Stimulated activated CD4-positive, alpha-beta T cell treated with anti-CD3 and anti-CD28 coated beads, Interleukin-4, amount 100 ng/mL, for 1 hour (primary cell): ENCODE data around the gene SLC1A3.
A peak's percentile ranks its signal among the peaks of the same experiment; 100 is the strongest.

Experiments
- DNase-seq: peaks from one replicate; pipeline ENCODE4 v3.0.0-alpha.2; 2020

SLC1A3 gene

DNA sequence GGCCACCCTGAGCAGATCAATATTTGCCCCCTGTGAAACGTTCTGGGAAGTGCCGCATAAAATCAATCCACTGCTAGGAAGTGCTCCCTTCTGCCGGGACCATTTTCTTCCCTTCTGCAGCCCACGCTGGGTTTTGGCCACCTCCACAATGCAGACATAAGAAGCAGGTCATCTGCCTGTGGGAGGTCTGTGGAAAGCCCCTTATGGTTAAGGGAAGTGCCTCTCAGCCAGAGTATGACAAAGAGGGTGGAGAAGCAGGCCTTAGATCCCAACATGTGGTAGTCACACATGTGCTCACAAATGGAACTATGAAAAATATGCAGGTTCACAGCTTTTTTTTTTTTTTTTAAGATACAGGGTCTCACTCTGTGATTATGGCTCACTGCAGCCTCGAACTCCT lies 82.8 kb downstream of the SLC1A3 start:
- no peak for DNase-seq

DNA sequence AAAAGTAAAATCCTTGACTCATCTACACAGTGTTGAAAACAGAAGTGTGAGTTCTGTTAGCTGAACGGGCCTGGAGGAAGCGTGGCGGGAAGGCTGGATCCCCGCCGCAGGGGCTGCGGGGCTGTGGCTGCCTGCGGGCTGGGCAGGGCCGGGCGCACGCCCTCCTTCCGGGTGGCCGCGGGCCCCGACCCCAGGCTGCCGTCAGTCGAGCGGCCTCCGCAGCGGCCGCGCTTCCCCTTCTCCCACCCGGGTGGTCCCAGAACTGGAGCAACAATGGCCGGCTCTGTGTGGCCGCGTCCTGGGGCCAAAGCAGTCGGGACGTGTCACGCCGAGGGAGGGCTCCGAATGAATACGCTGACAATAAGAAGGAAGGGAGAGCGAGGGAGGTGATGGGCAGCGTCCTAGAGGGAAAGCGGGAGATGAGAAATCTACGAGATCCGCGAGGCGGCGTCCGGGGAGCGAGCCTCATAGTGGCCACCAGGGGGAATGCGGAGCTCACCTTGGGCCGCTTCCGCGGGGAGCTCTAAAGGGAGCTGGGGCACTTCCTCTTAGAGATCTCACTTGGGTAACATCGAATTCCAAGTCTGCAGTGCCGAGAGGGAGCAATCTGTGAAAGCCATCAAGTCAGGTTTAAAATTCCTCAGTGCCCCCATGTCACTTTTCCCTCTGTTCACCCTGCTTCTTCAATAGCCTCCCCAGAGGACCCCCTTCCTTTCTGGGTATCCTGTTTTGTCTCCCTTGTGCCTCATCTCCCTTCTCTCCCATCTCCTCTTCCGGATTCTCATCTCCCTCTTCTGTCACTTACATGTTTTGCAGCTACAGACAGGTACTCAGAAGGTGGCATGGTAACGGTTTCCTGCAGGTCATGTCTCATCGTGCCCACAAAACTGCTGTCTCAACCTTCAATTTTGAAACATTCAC lies 83.9 kb downstream of the SLC1A3 start:
- DNase-seq, result peak; percentile 72

DNA sequence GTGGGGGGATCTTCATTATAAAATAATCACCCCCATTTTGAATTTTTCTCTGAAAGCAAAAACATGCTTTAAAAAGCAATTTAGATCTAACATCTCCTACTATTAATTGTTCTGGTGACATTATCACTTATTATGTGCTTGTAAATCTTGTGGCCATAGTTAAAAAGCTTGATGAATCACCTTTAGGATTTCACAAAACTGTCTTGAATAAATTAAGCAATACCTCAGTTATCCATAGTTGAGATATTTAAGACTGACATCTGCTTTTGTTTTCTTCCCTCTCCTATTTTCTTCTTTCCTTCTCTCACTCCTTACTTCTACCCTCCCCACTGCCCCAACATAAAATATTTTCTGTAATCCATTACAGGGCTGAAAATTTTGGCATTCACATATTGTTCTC lies 84.8 kb downstream of the SLC1A3 start:
- no peak for DNase-seq

DNA sequence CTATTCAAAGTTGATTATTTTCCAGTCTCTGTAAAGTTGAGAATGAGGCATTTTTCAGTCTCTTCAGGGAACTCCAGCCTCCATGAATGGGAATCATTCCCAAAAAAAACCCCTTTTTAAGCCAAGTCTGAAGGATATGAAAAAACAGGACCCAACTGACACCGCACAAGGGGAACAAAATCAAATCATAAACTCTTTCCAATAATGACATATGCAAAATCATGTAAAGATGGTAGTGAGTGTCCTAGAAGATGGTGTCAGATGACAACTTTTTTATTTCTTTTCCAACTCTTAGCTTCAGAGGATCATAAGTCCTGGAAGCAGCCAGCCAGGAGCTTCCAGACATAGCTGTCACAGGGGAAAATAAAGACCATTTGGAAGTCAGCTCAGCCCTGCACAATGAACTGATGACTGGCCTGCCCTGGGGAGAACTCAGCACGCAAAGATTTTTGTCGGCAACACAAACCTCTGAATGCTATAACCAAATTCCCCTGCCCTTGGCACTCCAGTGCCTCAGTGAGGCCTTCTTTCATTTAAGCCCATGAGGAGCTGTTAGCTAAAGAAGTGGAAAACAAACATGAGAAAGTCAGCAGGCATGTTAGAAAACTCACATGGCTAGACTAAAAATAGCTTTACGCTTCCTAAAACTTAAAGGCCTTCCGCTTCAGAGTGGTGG lies 85.4 kb downstream of the SLC1A3 start:
- DNase-seq, result no peak

DNA sequence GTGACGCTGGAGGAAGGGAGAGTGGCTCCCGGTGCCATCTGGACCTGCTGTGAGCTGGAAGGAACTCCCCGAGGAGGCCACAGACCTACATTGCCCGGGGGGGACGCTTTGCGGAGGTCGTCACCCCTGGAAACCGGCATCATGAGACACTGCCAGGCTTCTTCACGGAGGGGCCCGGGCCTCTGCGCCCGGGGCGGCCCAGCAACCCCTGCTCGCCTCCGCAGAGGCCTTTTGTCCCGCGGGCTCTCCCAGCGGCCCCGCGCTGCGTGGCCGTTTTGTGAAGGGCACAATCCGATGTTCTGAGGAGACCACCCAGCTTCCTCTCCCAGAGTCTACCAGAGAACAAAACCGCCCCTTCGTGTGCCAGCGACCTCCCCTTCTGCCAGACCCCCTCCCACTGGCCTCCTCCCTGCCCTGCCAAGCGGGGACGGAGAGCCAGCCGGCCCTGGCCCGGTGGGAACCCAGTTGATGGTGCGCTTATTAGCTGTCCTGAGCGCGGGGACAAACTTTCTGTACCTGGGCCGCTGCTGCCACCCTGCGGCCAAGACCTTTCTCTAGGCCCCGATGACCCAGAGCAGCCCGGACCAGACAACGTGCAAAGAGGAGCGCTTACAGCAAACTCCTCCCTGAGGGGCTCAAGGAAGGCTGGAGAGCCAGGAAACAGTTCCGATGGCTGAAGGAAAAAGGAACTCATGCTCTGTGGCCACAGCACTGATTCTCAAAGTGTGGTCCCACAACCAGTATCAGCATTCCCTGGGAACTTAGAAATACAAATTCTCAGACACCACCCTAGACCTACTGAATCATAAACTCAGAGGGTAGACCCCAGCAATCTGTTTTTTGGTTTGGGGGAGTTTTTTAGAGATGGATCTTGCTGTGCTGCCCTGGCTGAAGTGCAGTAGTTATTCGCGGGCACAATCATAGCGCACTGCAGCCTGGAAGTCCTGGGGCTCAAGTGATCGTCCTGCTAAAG lies 86.7 kb downstream of the SLC1A3 start:
- DNase-seq, result peak; percentile 33

DNA sequence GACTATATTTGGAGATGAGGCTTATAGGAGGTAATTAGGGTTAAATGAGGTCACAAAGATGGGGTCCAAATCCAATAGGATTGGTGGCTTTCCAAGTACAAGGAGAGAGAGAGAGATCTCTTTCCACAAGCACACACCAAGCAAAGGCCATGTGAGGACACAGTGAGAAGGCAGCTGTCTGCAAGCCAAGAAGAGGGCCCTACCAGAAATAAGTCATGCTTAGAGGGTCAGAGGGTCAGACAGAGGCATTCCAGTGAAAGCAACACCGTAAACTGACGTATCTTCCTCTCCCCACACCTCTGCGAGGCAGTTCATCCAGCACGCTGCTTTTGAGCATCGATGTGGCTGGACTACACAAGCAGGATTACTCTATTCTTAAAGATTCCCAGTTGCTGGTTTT lies 87.9 kb downstream of the SLC1A3 start:
- DNase-seq, result no peak

DNA sequence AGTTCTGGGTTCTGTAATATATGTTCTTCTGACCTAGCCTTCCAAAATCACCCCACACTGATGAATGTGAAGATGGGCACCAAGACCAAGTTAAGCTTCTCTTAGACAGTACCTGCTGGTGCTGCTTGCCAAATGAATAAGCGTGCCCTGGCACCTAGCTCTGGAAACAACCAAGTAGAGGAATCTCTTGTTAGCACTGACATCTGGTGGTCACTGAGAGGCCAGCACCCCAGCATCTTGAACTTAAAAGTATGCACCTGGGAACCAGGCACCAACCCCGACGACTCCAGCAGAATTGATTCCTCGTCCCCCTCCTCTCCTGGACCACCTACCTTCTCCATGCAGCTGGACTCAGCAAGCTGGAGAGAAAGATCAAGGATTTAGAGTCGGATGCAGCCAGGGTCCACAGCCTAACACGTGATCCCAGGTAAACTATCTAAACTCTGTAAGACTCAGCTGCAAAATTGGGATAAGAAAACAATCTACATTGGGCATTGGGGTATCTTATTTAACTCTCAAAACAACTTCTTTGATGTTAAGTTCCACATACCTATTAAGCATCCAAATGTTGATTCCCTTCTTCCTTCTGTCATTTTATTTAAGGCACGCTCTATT lies 89.8 kb downstream of the SLC1A3 start:
- DNase-seq, result peak; percentile 32

DNA sequence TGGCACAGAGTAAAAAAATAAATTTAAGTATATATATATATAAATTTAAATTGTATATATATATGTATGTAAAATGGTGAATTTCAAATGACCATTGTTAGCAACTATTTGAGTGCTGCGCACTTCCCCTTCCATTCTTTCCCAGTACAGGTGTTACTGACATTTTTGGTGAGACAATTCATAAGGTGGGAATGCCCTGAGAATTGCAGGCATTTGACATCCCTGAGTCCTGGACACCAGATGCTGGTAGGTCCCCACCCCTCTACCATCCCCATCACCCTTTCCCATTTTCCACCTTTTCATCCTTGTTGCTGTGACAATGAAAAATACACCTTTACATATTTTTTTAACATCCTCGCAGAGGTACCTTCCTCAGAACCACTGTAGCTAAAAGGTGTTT lies 91.6 kb downstream of the SLC1A3 start:
- no peak for DNase-seq

DNA sequence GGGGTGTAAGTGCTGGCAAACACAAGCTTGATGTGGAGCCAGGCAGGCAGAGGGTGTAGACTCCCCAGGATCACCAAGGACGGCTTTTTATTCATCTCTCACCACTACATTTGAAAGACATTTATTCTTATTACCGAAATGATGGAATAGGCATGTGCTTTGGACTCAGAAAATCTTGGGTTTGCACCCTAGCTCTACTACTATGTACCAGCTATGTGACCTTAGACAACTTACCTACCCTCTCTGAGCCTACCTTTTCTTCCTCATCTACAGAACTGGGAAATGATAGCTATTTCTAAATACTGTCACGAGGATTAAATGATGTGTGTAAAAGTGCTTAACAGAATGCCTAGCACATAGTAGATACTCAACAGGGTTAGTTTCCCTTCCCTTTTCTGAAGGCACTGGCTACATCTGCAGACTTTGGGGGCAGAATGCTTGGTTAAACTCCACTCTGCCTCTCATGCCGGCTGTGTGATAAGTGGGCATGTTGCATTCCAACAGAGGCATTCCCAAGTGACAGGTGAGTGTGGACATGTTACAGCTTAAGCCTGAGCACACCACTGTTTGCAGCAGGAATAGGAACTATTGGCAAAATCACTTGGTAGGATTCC lies 94.8 kb downstream of the SLC1A3 start:
- DNase-seq, result no peak

DNA sequence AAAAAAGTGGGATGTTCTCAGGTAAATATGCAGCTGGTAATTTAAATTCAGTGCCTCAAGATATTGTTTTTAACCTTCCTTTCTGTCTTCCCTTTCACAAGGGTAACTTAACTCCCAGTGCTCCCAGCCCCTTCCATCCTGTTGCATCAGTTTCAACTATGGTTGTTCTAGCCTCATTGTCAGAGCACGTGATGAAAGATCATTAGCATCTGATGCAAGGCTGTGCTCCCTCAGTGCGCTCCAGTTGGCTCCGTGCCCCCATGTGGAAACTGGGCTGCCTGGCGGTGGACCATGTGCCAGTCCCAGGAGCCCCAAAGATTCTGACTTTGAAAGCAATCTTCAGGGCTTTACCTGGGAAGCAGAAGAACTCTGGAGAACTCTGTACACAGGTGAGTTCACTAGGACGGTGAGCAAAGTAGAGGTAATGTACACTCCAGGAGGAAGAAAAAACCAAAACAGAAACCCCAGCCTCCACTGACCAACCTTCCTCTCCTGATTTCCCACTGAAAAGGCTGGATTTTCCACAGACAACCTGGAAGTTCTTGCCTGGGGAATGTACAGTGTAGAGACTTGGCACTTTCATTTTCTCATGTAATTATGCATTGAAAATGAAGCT lies 96.9 kb downstream of the SLC1A3 start:
- DNase-seq, result no peak

DNA sequence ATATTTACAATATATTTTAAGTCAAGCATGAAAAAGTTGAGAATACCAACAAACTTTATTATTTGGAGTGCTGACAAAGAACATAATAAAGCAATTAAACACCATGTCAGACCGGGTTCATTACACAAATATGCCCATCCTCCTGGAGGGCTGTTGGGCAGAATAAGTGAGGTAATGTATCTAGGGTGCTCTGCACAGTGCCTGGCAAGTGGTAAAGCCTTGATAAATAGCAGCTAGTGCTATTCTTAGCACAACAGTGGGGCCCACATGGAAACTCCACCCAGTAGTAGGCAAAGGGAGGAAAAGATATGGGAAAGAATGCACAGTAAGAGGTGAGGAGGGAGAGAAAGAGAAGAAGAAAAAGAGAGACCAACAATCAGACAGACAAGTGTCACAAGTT lies 97.7 kb downstream of the SLC1A3 start:
- DNase-seq, result no peak

DNA sequence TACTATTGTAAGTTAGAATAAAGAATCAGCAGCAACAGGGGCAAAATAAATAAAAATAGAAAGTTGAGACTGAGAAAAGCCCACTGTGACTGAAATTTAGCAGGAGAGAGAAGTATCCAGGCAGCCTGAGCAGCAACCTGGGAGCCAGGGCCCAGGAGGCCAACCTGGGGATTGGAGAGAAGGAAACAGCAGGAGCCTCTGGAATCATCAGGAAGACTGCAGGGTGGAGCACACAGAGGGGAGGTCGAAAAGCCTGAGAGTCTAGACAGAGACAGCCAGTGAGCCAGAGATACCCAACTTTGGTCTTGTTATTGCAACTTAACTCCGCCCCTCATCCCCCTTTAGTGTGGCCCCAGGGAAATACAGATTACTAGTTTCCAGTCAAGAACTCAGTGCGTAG lies 98.6 kb downstream of the SLC1A3 start:
- DNase-seq, result no peak

DNA sequence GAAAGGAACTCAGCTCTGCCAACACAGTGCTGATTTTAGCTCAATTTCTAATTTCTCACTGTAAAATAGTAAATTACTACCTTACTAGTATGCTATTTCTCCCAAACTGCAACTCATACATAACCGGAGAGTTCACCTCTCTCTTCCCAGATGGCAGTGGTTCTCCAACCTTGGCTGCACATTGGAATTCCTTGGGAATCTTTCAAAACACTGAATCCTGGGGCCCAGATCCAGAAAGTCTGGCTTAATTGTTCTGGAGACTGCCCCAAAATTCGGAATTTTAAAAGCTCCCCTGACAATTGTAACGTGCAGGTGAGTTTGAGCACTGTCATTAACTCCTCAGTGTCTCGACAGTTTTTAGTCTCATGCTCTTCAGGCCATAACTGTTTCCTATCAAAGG lies 100.3 kb downstream of the SLC1A3 start:
- no peak for DNase-seq

DNA sequence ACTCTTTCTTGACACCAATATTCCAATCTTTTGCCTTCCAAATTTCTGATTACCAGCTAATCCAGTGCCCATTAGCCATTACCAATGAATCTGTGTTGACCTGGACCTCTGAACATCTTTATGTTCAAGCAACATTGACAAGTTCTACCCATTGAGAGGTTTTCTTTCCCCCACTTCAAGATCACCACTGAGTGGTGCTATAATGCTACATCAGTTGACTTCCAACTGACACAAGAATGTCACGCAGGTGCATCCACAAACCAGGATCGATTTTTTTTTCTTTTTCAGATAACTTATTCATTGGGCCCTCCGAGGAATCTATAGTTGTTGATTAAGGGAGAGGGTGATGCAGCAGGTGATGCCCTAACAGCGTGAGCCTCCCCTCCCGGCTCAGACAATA lies 102.6 kb downstream of the SLC1A3 start:
- DNase-seq, result no peak

DNA sequence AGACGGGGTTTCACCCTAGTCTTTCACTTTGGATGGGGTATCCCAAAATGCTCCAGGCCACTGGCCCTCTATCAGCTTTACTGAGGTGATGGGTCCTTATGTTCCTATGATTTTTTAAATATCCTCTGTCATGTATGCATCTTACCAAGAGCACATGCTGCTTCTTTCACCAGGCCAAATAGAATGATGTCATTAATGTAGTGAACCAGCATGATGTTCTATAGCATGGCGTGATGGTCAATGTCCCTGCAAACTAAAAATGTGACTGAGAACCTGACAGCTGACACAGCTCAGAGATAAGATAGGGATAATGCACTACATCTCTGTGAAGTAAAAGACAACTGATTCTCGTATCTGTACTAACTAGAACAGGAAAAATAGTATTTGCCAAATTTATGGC lies 103.6 kb downstream of the SLC1A3 start:
- DNase-seq, result no peak

DNA sequence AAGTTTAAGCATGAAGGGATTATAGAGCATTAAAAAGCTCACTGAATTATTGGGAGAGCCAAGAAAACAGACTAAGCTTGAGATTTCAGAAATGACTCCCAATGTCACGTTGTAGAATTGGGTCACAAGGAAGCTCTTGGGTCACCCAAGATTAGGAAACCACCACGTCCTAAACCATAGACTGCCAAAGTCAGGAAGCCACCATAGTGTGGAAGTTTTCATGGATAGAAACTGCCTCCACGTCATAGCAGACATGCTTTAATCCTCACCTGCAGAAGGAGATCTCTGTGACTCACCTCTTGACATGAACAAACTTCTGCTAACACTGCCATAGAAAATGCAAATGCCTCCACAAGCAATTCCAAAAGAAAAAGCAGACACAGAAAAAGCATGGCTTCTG lies 106.3 kb downstream of the SLC1A3 start:
- DNase-seq, result no peak

DNA sequence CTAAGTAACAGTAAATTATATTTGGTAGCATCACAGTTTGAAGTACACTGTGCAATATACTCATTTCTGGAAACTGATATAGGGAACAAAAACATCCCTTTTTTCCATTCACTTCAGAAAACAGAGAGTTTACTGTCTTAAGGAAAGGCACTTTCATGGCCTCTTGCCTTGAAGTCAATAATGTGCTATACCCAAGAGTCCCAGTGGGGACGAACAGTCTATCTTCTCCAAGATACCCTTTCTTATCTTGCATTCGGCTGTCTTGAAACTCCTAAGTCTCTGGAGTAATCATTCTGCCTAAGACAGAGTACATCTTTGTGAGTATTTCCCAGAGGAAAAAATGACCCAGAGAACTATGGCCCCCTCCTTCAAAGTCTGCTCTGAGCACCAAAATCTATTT lies 107.1 kb downstream of the SLC1A3 start:
- no peak for DNase-seq

DNA sequence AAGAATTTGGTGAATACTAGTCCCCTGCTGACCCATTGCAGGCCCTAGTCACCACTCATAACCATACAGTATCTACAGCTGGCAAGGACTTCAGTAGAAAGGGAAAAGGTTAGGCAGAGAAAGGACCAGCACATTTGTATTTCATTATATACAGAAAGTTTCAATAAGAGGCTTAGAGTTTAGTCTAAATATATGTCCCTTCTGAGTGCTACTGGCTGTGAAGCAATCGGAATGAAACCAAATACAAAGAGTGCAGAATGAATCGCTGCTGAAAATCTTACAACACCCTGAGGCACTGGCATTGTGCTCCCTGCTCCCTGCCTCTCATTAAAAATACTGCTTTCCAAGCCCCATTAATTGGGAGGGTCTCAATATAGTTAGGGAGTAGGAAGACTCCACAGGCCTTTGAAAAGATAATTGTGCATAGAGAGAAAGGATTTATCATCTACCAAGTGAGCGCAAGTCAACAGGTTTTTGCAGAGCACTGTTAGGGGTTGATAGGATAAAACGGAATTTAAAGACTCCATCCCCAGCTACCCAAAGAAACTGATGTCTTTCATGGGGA lies 110.8 kb downstream of the SLC1A3 start:
- DNase-seq, result no peak

DNA sequence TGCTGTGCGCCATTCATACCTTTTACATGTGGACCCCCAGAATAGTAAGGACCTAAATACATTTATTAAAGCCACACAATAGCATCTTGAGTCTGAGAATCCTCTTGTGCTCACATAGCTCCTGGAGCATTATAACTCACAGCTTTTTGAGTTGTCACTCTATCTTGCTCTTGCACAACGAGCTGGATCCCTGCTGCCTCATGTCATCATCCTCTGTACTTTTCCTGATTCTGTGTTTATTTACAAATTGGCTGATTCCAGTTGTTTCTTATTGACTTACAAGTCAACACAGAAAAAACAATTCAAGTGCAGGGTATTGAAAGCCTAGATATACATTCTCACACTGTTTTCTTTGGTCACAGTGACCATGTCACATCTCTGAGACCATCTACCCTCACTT lies 112.9 kb downstream of the SLC1A3 start:
- DNase-seq, result no peak

DNA sequence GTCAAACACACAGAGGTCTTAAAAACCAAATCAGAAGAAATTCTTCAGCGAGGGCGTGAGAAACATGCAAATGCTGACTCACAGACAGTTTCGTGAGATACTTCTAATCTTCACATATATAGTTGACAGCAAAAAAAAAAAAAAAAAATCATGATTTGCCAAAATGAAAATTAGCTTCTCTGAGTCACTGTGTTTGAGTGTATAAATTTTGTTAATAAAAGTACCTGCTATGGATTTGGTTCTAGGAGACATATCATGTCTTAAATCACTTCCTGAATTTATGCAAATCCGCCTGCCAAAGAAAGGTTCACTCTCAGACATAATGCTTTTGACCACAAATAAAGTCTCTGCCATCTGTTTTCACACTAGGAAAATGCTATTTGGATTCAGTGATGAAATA lies 114.3 kb downstream of the SLC1A3 start:
- no peak for DNase-seq

DNA sequence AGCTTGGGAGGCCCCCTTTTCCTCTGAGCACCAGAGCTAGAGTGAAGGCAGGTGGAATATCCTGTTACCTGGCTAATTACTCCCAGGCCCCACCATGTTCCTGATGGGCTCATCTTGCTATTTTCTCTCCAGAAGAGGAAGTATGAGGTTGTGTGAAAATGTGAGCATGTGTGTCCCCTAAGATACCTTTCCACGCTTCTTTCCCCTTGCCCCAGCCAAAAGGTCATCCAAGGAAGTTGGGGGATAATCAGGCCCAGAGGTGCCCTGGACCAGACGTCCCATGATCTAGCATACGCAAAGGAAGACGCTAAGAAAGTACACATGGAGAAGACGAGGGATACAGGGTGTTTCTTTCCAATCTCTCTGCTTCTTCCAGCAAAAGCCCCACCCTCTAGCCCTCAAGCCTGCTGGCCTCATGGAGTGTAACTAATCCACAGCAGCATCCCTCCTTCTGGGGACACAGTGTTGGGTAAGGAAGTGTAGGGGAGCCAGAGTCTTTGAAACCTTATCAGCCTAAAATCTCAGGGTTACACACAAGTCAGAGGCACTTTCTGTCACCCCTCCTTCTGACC lies 115.3 kb downstream of the SLC1A3 start:
- no peak for DNase-seq
